ENCODE data around the gene OR52K2. TPM values are rescaled to one million over a fixed set of nuclear protein-coding genes. Genes with fewer than 3 reads are reported as not detected.
"Not testable (repeated sequence)": the region's sequence is repeated elsewhere in the genome, so short reads cannot be mapped to it uniquely, and the experiment has no call there.

Gene OR52K2
- polyA plus RNA-seq, 2 of the 4 experiments (the other 2 are of a cell fraction): not detected

- Histone ChIP-seq H3K9me3 (no peaks in the 10 kb centered on the region), H3K4me2 (no peak within 1 kb of the TSS), H3K4me1 (peaks cover 8% of the 10 kb centered on the region; the same call in 2 of the 3 replicates), H3K4me3 (no peak within 1 kb of the TSS), H3K27ac (no peak within 1 kb of the TSS)
- ATAC-seq (no peak), DNase-seq (ENCODE audit: low read depth in 1 of 2, low spot score in 1 of 2) (no peak), FAIRE-seq (no peak)
- TF ChIP-seq HDAC2 (IDR thresholded peaks at IDR 0.05): no peak
- TF ChIP-seq CBX2 (IDR thresholded peaks at IDR 0.05; ENCODE audit: borderline replicate concordance, low read depth): no peak
- no peak for TF ChIP-seq ZFP36 (IDR thresholded peaks at IDR 0.05; ENCODE audit: borderline replicate concordance, partially characterized antibody)
- TF ChIP-seq, protein P1, sequence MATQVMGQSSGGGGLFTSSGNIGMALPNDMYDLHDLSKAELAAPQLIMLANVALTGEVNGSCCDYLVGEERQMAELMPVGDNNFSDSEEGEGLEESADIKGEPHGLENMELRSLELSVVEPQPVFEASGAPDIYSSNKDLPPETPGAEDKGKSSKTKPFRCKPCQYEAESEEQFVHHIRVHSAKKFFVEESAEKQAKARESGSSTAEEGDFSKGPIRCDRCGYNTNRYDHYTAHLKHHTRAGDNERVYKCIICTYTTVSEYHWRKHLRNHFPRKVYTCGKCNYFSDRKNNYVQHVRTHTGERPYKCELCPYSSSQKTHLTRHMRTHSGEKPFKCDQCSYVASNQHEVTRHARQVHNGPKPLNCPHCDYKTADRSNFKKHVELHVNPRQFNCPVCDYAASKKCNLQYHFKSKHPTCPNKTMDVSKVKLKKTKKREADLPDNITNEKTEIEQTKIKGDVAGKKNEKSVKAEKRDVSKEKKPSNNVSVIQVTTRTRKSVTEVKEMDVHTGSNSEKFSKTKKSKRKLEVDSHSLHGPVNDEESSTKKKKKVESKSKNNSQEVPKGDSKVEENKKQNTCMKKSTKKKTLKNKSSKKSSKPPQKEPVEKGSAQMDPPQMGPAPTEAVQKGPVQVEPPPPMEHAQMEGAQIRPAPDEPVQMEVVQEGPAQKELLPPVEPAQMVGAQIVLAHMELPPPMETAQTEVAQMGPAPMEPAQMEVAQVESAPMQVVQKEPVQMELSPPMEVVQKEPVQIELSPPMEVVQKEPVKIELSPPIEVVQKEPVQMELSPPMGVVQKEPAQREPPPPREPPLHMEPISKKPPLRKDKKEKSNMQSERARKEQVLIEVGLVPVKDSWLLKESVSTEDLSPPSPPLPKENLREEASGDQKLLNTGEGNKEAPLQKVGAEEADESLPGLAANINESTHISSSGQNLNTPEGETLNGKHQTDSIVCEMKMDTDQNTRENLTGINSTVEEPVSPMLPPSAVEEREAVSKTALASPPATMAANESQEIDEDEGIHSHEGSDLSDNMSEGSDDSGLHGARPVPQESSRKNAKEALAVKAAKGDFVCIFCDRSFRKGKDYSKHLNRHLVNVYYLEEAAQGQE (IDR thresholded peaks at IDR 0.05): no peak
- TF ChIP-seq, protein P2, sequence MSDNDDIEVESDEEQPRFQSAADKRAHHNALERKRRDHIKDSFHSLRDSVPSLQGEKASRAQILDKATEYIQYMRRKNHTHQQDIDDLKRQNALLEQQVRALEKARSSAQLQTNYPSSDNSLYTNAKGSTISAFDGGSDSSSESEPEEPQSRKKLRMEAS (IDR thresholded peaks at IDR 0.05): no peak
- no peak for TF ChIP-seq ESRRA (IDR thresholded peaks at IDR 0.05; ENCODE audit: borderline replicate concordance, low read length)
- no peak for TF ChIP-seq ZC3H11A (IDR thresholded peaks at IDR 0.05)
- no peak for TF ChIP-seq EP300 (IDR thresholded peaks at IDR 0.05)
- TF ChIP-seq NFE2L2 (conservative IDR thresholded peaks at IDR 0.05; ENCODE audit: low read length): no peak
- TF ChIP-seq BHLHE40 (IDR thresholded peaks at IDR 0.05; ENCODE audit: low read depth, low read length): no peak
- no peak for TF ChIP-seq EHMT2 (IDR thresholded peaks at IDR 0.05; ENCODE audit: low read depth)
- TF ChIP-seq RARB (CRISPR knock-in tag; IDR thresholded peaks at IDR 0.05): no peak
- TF ChIP-seq FOXS1 (CRISPR knock-in tag; IDR thresholded peaks at IDR 0.05): no peak
- no peak for TF ChIP-seq KDM5A (IDR thresholded peaks at IDR 0.05)
- no peak for TF ChIP-seq GATA3 (IDR thresholded peaks at IDR 0.05; ENCODE audit: borderline replicate concordance)
- no peak for TF ChIP-seq POLR2A (IDR thresholded peaks at IDR 0.05; ENCODE audit: low read length)
- no peak for TF ChIP-seq TP53 (CRISPR knock-in tag; IDR thresholded peaks at IDR 0.05)
- TF ChIP-seq PBX3 (IDR thresholded peaks at IDR 0.05): no peak
- TF ChIP-seq MAFK (IDR thresholded peaks at IDR 0.05; ENCODE audit: partially characterized antibody): no peak
- TF ChIP-seq PHF8 (IDR thresholded peaks at IDR 0.05; ENCODE audit: borderline replicate concordance, low read depth): no peak
- POLR2A ChIA-PET: no interaction called here
- WGBS (ENCODE audit: missing lambda C conversion rate): 31% methylated on average over 2 of the region's 2 CpGs
- CTCF ChIA-PET: interaction anchor here (1.3 to 1.7 kb wide), 3 partner anchors 10 to 295 kb away, joined by 3 to 9 read pairs (median 6); no protein-coding TSS in a partner anchor
Measured at GRCh38 chr11:4482445-4482844, 33.4 kb downstream of the OR52K2 start, which contains the start of gene OR52K1. Gene OR52K1 (plus strand): TSS chr11:4482646. CDS start chr11:4488901, 6,255 bp downstream.

DNA sequence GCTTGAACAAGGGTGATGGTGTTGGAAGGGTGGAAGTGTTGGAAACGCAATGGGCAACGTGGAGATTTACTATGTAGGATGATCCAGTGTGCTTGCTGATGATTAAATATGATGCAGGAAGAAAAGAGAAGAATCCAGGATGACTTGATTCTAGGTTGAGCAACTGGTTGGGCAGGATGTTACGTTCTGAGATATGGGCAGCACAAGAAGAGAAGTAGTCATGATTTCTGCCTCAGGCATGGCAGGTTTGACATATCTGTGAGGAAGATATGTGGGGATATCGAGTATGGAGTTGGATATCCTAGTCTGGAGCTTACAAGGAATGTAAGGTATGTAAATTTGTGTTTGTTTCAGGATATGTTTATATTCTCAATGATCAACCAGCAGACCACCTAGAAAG, 35.2 kb downstream of the OR52K2 start:
- POLR2A ChIA-PET: no interaction called here
- no peak for ATAC-seq
- DNase-seq (ENCODE audit: low read depth in 1 of 2, low spot score in 1 of 2): no peak
- H3K4me1 ChIP-seq: peaks cover 8% of the 10 kb centered on the region; the same call in 2 of the 3 replicates
- FAIRE-seq: no peak
- TF ChIP-seq KDM1A (IDR thresholded peaks at IDR 0.05; ENCODE audit: low read depth): no peak
- TF ChIP-seq CBX2 (IDR thresholded peaks at IDR 0.05; ENCODE audit: borderline replicate concordance, low read depth): no peak
- no peak for TF ChIP-seq KDM5A (IDR thresholded peaks at IDR 0.05)
- no peak for TF ChIP-seq EP300 (IDR thresholded peaks at IDR 0.05)
- TF ChIP-seq MAFK (IDR thresholded peaks at IDR 0.05; ENCODE audit: partially characterized antibody): no peak
- TF ChIP-seq CBX8 (IDR thresholded peaks at IDR 0.05): no peak
- TF ChIP-seq PHF8 (IDR thresholded peaks at IDR 0.05; ENCODE audit: borderline replicate concordance, low read depth): no peak
- no peak for TF ChIP-seq FOSB (CRISPR knock-in tag; IDR thresholded peaks at IDR 0.05)
- TF ChIP-seq MYC (IDR thresholded peaks at IDR 0.05; ENCODE audit: borderline replicate concordance, low read length): no peak
- TF ChIP-seq JUNB (IDR thresholded peaks at IDR 0.05): no peak
- no peak for TF ChIP-seq POLR2A (IDR thresholded peaks at IDR 0.05; ENCODE audit: low read length)
- H3K4me3 ChIP-seq: no peak overlapping the region
- WGBS (ENCODE audit: missing lambda C conversion rate): 3% methylated on average over 4 of the region's 4 CpGs
- no peak overlapping the region for H3K4me2 ChIP-seq
- CTCF ChIA-PET: interaction anchor here (1.5 to 2.5 kb wide), 2 partner anchors 10 to 297 kb away, joined by 5 to 8 read pairs; no protein-coding TSS in a partner anchor
- no peaks in the 10 kb centered on the region for H3K9me3 ChIP-seq
- no peak overlapping the region for H3K27ac ChIP-seq

- H3K4me3 ChIP-seq; H3K27ac ChIP-seq; ATAC-seq; H3K4me1 ChIP-seq; H3K9me3 ChIP-seq; DNase-seq (ENCODE audit: low read depth in 1 of 2, low spot score in 1 of 2); FAIRE-seq; H3K4me2 ChIP-seq; POLR2A ChIA-PET: not testable (repeated sequence)
- CTCF ChIA-PET: interaction anchor here (5.9 kb wide), 1 partner anchor 304 kb away, joined by 96 read pairs; no protein-coding TSS in a partner anchor
- 35% methylated on average over 2 of the region's 2 CpGs for WGBS (ENCODE audit: missing lambda C conversion rate)
Measured at GRCh38 chr11:4491405-4491804, 42.3 kb downstream of the OR52K2 start.
